ENCODE results near the gene TSHZ2.
"Not testable (repeated sequence)": the region's sequence is repeated elsewhere in the genome, so short reads cannot be mapped to it uniquely, and the experiment has no call there.

The TSHZ2 gene

GRCh38 chr20:53512076-53512475 lies 539.9 kb downstream of the TSHZ2 start:
- Mint-ChIP-seq H3K27ac (no peak overlapping the region), H3K27me3 (ENCODE audit: low read depth) (no peaks in the 10 kb centered on the region), H3K36me3 (ENCODE audit: low read depth) (no peaks in the 10 kb centered on the region), H3K4me3 (no peak overlapping the region), H3K4me1 (ENCODE audit: low read depth) (no peaks in the 10 kb centered on the region), H3K9me3 (no peaks in the 10 kb centered on the region)

- no peaks in the 10 kb centered on the region for H3K9me3 Mint-ChIP-seq
- no peaks in the 10 kb centered on the region for H3K36me3 Mint-ChIP-seq (ENCODE audit: low read depth)
- H3K4me1 Mint-ChIP-seq (ENCODE audit: low read depth): no peaks in the 10 kb centered on the region
- no peaks in the 10 kb centered on the region for H3K27me3 Mint-ChIP-seq (ENCODE audit: low read depth)
- H3K4me3 Mint-ChIP-seq: no peak overlapping the region
- H3K27ac Mint-ChIP-seq: no peak overlapping the region
Measured at GRCh38 chr20:53513168-53513488, 541.0 kb downstream of the TSHZ2 start.

GRCh38 chr20:53513489-53514298 lies 541.5 kb downstream of the TSHZ2 start:
- Mint-ChIP-seq H3K27ac (no peak overlapping the region), H3K4me1 (ENCODE audit: low read depth) (no peaks in the 10 kb centered on the region), H3K9me3 (no peaks in the 10 kb centered on the region), H3K27me3 (ENCODE audit: low read depth) (no peaks in the 10 kb centered on the region), H3K4me3 (no peak overlapping the region), H3K36me3 (ENCODE audit: low read depth) (no peaks in the 10 kb centered on the region)

- no peaks in the 10 kb centered on the region for H3K36me3 Mint-ChIP-seq (ENCODE audit: low read depth)
- H3K27me3 Mint-ChIP-seq (ENCODE audit: low read depth): no peaks in the 10 kb centered on the region
- no peak overlapping the region for H3K4me3 Mint-ChIP-seq
Measured at GRCh38 chr20:53515749-53516148, 543.6 kb downstream of the TSHZ2 start.

GRCh38 chr20:53517146-53517545 lies 545.0 kb downstream of the TSHZ2 start:
- Mint-ChIP-seq H3K36me3 (ENCODE audit: low read depth) (no peaks in the 10 kb centered on the region), H3K4me3 (no peak overlapping the region), H3K27me3 (ENCODE audit: low read depth) (no peaks in the 10 kb centered on the region), H3K4me1 (ENCODE audit: low read depth) (no peaks in the 10 kb centered on the region), H3K27ac (no peak overlapping the region), H3K9me3 (no peaks in the 10 kb centered on the region)

More at GRCh38 chr20:53515749-53516148, 543.6 kb downstream of the TSHZ2 start:
- H3K4me1 Mint-ChIP-seq (ENCODE audit: low read depth): no peaks in the 10 kb centered on the region
- H3K9me3 Mint-ChIP-seq: no peaks in the 10 kb centered on the region
- no peak overlapping the region for H3K27ac Mint-ChIP-seq

- not testable (repeated sequence) for H3K36me3 Mint-ChIP-seq (ENCODE audit: low read depth); H3K9me3 Mint-ChIP-seq; H3K27ac Mint-ChIP-seq; H3K4me3 Mint-ChIP-seq; H3K27me3 Mint-ChIP-seq (ENCODE audit: low read depth); H3K4me1 Mint-ChIP-seq (ENCODE audit: low read depth)
Measured at GRCh38 chr20:53521421-53521820, 549.3 kb downstream of the TSHZ2 start.

GRCh38 chr20:53522026-53522425 lies 549.9 kb downstream of the TSHZ2 start:
- Mint-ChIP-seq H3K27ac (no peak overlapping the region), H3K36me3 (ENCODE audit: low read depth) (no peaks in the 10 kb centered on the region), H3K4me3 (no peak overlapping the region), H3K4me1 (ENCODE audit: low read depth) (no peaks in the 10 kb centered on the region), H3K9me3 (no peaks in the 10 kb centered on the region), H3K27me3 (ENCODE audit: low read depth) (no peaks in the 10 kb centered on the region)

- no peak overlapping the region for H3K4me3 Mint-ChIP-seq
- no peaks in the 10 kb centered on the region for H3K9me3 Mint-ChIP-seq
- H3K36me3 Mint-ChIP-seq (ENCODE audit: low read depth): no peaks in the 10 kb centered on the region
- no peaks in the 10 kb centered on the region for H3K4me1 Mint-ChIP-seq (ENCODE audit: low read depth)
- H3K27me3 Mint-ChIP-seq (ENCODE audit: low read depth): no peaks in the 10 kb centered on the region
- no peak overlapping the region for H3K27ac Mint-ChIP-seq
Measured at GRCh38 chr20:53522696-53523095, 550.5 kb downstream of the TSHZ2 start.

- H3K4me1 Mint-ChIP-seq (ENCODE audit: low read depth); H3K4me3 Mint-ChIP-seq; H3K27ac Mint-ChIP-seq; H3K36me3 Mint-ChIP-seq (ENCODE audit: low read depth); H3K27me3 Mint-ChIP-seq (ENCODE audit: low read depth); H3K9me3 Mint-ChIP-seq: not testable (repeated sequence)
Measured at GRCh38 chr20:53523615-53524014, 551.5 kb downstream of the TSHZ2 start.

- H3K4me1 Mint-ChIP-seq (ENCODE audit: low read depth): no peaks in the 10 kb centered on the region
- no peak overlapping the region for H3K4me3 Mint-ChIP-seq
- no peak overlapping the region for H3K27ac Mint-ChIP-seq
- H3K9me3 Mint-ChIP-seq: no peaks in the 10 kb centered on the region
- H3K36me3 Mint-ChIP-seq (ENCODE audit: low read depth): no peaks in the 10 kb centered on the region
- H3K27me3 Mint-ChIP-seq (ENCODE audit: low read depth): no peaks in the 10 kb centered on the region
Measured at GRCh38 chr20:53524589-53525312, 552.6 kb downstream of the TSHZ2 start.

GRCh38 chr20:53527196-53527595 lies 555.0 kb downstream of the TSHZ2 start:
- Mint-ChIP-seq H3K4me3 (no peak overlapping the region), H3K9me3 (no peaks in the 10 kb centered on the region), H3K27ac (no peak overlapping the region), H3K4me1 (ENCODE audit: low read depth) (no peaks in the 10 kb centered on the region), H3K27me3 (ENCODE audit: low read depth) (no peaks in the 10 kb centered on the region), H3K36me3 (ENCODE audit: low read depth) (no peaks in the 10 kb centered on the region)

- Mint-ChIP-seq H3K27ac (no peak overlapping the region), H3K4me1 (ENCODE audit: low read depth) (no peaks in the 10 kb centered on the region), H3K4me3 (no peak overlapping the region), H3K9me3 (no peaks in the 10 kb centered on the region), H3K27me3 (ENCODE audit: low read depth) (no peaks in the 10 kb centered on the region), H3K36me3 (ENCODE audit: low read depth) (no peaks in the 10 kb centered on the region)
Measured at GRCh38 chr20:53529658-53530057, 557.5 kb downstream of the TSHZ2 start.

GRCh38 chr20:53530440-53530839 lies 558.3 kb downstream of the TSHZ2 start:
- no peak overlapping the region for H3K4me3 Mint-ChIP-seq
- no peaks in the 10 kb centered on the region for H3K4me1 Mint-ChIP-seq (ENCODE audit: low read depth)
- no peak overlapping the region for H3K27ac Mint-ChIP-seq
- no peaks in the 10 kb centered on the region for H3K27me3 Mint-ChIP-seq (ENCODE audit: low read depth)
- H3K9me3 Mint-ChIP-seq: no peaks in the 10 kb centered on the region
- no peaks in the 10 kb centered on the region for H3K36me3 Mint-ChIP-seq (ENCODE audit: low read depth)

- not testable (repeated sequence) for H3K27me3 Mint-ChIP-seq (ENCODE audit: low read depth); H3K36me3 Mint-ChIP-seq (ENCODE audit: low read depth); H3K27ac Mint-ChIP-seq; H3K4me1 Mint-ChIP-seq (ENCODE audit: low read depth); H3K4me3 Mint-ChIP-seq; H3K9me3 Mint-ChIP-seq
Measured at GRCh38 chr20:53532654-53533312, 560.6 kb downstream of the TSHZ2 start.

GRCh38 chr20:53533500-53533899 lies 561.3 kb downstream of the TSHZ2 start:
- no peaks in the 10 kb centered on the region for H3K36me3 Mint-ChIP-seq (ENCODE audit: low read depth)
- no peaks in the 10 kb centered on the region for H3K27me3 Mint-ChIP-seq (ENCODE audit: low read depth)
- no peaks in the 10 kb centered on the region for H3K9me3 Mint-ChIP-seq
- no peaks in the 10 kb centered on the region for H3K4me1 Mint-ChIP-seq (ENCODE audit: low read depth)
- H3K27ac Mint-ChIP-seq: no peak overlapping the region
- no peak overlapping the region for H3K4me3 Mint-ChIP-seq
